ENCODE measurements around the gene REG1B.

DNA sequence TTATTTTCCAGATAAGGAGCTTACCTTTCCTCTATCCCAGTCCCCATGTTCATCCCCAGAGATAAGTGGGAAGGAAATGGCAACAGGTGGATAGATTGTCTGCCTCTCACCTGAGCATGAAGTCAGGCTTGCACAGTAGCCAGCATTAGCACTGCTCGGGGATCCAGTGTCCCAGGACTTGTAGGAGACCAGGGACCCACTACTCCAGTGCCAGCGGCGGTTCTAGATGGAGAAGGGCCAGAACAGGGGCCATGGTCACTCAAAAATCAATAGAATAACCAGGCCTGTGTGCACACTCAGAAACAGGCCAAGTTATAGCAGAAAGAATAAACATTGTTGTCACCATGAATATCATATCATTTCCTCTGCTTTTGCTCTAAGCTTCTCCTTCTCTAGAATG is 2.4 kb downstream of the REG1B start:
- TF ChIP-seq, protein P1, sequence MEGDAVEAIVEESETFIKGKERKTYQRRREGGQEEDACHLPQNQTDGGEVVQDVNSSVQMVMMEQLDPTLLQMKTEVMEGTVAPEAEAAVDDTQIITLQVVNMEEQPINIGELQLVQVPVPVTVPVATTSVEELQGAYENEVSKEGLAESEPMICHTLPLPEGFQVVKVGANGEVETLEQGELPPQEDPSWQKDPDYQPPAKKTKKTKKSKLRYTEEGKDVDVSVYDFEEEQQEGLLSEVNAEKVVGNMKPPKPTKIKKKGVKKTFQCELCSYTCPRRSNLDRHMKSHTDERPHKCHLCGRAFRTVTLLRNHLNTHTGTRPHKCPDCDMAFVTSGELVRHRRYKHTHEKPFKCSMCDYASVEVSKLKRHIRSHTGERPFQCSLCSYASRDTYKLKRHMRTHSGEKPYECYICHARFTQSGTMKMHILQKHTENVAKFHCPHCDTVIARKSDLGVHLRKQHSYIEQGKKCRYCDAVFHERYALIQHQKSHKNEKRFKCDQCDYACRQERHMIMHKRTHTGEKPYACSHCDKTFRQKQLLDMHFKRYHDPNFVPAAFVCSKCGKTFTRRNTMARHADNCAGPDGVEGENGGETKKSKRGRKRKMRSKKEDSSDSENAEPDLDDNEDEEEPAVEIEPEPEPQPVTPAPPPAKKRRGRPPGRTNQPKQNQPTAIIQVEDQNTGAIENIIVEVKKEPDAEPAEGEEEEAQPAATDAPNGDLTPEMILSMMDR (IDR thresholded peaks at IDR 0.05): no peak
- no peak for TF ChIP-seq POLR2A (IDR thresholded peaks at IDR 0.05)
